GM12892 (cell line): ENCODE data around the gene CRCP.

Experiments used
- POLR2A ChIP-seq: IDR thresholded peaks from 2 replicates; pipeline ENCODE4 v1.6.1; 2011; ENCODE audit warnings: low read depth, low read length, control low read depth
- POLR2AphosphoS5 ChIP-seq: IDR thresholded peaks from 2 replicates; pipeline ENCODE4 v1.6.1; 2011; ENCODE audit warnings: low read depth, low read length, control low read depth

- TF ChIP-seq POLR2AphosphoS5 = no peak
- no peak for TF ChIP-seq POLR2A
These were observed 44.4 kb upstream of the CRCP start for GRCh38 chr7:66070222-66070621.
